CD4-positive, alpha-beta T cell treated with Interleukin-1 beta for 1 hour (primary cell): ENCODE results near the gene WDFY1.

Source experiments
- DNase-seq, 2 donors: peaks; one replicate each; pipeline ENCODE4 v3.0.0-alpha.2; 2020 to 2022

Gene WDFY1

DNA sequence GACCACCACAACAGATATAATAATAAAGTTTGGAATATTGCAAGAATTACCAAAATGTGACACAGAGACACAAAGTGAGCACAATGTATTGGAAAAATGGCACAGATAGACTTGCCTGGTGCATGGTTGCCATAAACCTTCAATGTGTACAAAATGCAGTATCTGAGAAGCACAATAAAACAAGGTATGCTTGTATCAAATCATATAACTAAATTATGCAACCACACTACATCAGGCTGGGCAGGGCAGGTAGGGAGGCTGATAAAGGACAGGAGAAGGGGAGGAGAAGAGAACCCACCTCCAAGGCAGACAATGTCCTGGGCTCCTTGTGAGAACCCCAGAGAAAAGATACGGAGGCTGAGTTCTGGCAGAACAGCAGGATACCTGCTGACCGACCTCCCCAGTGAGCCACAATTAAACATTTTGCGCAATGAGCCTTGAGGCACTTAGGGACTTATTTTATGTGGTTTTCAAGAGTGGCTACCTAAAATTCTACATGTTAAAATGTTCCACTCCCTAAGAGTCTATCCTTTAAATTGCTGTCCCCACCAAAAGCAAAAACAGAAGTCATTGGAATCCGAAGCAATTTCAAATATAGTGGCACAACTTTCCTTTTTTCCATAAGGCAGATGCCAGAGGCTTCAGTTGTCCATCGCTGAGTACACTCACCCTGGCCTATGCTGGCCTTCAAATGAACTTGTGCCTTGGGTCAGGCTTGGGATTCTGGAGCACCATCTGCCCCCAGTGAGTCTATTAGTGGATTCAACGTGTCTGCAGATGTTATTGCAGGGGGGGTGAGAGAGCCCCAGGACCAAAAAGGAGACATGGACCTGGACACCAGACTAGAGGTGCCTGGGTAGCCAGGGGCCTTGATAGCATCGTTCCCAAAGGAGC, 16.8 kb downstream of the WDFY1 start:
- no peak for DNase-seq

DNA sequence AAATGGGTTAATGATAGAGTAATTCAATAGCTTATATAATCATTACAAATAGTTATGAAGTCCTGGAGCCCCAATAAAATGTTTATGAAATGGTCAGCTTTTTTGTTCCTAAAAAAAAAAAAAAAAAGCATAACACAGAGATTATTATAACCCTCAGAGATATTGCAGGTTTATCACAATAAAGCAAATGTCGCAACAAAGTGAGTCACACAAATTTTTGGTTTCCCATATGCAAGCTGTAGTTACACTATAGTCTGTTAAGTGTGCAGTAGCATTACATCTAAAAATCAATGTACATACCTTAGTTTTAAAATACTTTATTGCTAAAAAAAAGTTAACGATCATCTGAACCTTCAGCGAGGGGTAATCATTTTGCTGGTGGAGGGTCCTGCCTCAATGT, 20.0 kb downstream of the WDFY1 start:
- no peak for DNase-seq

DNA sequence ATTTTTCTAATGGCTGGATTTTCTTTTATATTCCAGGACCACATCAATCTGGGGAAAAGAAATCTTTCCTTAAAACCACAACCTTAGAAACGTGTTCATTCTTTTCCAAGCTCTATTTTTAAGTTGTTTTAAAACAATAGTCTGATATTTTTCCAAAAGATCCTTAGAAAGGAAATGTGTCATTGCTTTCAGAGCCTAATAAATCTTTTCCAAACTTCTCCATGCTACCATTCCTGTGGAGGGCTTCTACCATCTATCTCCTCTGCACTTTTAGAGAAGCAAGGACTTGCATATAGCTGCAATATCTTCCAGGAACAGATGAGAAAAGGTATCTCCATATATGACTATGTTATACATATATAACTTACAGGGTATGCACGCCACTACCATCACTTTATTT, 21.2 kb downstream of the WDFY1 start:
- DNase-seq, result no peak

DNA sequence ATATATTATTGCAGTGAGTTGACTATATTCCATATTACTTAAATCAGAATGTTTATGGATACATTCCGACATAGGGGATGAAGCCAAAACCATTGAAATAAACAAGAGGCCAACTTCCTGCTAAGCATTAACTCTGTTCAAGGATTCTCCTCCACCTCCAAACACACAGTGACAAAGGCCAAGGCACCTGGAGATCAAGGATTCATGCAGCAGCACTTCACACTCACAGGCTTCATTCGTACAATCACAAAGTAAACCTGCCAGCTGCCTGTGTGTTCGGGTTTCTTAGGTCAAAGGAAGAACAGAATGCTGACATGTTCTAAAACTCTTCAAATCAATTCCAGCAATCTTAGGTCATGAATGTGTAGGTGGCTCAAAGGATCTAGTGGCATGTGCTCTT, 22.8 kb downstream of the WDFY1 start:
- no peak for DNase-seq

DNA sequence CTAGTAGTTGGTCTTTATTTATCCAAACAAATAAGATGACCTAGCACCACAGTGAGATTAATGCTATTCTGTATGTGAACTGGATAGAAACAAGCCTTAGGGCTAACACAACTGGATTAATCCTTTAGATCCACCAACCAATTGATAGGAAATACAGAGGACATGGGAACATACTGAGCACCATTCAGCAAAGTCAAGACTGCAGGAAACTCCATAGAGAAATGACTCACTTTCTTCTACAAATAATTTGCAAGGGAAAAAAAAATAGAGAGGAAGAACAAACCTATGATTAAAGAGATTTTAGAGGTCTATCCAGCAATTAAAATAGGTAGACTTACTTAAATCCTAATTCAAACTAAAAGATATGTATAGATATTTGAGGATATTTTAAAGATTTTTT, 23.9 kb downstream of the WDFY1 start:
- DNase-seq, result no peak

DNA sequence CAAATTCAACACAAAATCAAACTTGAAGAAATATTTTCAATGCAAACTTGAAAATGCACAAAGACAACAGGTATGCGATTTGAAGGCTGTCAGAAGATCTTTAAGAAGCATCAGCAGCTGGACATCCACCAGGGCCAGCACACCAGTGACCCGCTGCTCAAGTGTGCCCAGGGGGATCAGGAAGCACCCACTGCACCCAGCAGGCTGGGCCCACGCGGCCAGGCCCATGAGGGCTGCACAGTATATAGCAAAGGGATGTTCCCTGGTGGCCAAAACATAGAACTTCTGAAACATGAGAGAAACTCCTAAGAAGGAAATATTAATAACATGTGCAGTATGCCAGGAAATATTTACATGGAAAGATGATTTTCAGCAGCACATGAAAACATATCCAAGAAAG, 25.0 kb downstream of the WDFY1 start:
- DNase-seq, result no peak

DNA sequence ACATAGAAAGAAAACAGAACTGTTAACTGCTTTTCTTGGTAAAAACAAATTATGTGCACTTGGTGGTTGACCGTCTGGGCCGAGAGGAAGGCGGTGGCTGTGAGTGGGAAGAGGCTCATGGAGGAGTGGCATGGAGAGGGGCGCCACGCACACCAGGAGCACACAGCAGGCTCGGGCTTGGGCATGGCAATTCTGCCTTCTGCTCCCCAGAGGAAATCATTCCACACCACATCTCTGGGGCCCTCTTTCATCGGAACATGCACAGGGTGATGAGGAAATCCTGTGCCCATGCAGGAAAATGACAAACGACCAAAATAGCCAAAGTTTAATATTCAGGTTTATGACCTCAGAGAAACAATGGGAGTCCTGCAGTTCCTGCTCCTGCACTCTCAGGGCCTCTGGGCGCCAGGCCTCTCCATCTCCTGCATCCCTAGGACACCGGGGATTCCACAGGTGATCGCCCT, 26.4 kb downstream of the WDFY1 start:
- no peak for DNase-seq

DNA sequence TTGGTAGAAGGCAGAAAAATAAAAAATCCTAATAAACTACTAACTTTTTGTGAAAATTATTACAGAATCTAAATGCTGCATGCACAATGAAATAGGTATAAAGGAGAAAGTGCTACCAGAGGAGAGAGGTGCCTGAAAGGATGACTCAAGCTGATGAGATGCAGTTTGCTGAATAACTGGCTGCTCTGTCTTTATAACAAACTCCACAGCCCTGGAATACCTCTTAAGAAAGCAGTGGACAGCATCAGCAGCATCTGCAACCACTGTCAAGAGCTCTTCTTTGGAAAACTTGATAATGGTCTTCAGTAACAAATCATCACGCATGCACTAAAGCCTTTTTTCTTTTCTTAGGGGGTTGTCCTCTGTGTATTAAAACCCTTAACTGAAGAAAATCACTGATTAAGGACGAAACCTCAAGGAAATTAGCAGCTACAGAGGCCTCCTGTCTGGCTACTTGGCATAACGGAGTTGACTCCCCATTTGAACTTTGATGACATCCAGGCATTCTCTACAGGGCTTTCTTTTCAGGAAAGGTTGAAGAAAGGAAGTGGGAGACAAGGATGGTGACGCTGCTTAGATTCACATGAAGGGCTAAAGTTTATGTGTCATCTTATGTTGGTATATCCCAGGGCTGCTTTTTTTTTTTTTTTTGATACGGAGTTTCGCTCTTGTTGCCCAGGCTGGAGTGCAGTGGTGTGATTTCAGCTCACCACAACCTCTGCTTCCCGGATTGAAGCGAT, 28.8 kb downstream of the WDFY1 start:
- DNase-seq, result no peak

DNA sequence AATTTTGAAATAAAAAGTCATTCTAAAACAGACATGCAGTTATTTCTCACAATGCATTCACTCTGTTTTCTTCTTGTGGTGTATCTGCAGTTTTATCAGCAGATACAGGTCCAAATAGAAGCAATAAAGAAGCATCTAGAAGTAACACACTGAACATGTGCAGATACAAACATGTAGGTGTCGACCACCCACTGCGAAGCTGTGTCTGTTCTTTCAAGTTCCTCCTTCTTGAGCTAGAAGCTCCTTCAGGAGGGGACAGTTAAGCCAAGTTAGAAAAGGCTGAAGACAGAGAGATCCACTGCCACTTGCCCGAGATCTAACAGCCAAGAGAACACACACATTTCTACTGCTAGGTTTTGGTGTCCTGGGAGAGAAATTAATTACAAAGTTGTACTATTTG, 30.1 kb downstream of the WDFY1 start:
- DNase-seq, result no peak

DNA sequence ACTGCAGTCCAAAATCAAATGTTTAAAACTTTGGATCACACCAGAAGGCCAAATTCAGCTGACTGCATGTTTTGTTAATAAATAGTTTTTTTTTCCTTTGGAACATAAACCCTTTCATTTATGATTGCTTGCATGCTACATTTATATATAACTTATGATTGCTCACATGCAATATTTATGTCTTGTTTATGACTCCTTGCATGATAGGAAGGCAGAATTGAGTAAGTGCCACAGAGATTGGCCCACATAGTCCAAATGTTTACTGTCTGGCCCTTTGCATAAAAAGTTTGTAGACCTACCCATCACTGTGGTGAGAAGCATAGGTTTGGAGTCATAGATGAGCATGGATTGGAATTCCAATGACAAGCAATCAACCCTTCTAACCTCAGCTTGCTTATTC, 30.8 kb downstream of the WDFY1 start:
- no peak for DNase-seq

DNA sequence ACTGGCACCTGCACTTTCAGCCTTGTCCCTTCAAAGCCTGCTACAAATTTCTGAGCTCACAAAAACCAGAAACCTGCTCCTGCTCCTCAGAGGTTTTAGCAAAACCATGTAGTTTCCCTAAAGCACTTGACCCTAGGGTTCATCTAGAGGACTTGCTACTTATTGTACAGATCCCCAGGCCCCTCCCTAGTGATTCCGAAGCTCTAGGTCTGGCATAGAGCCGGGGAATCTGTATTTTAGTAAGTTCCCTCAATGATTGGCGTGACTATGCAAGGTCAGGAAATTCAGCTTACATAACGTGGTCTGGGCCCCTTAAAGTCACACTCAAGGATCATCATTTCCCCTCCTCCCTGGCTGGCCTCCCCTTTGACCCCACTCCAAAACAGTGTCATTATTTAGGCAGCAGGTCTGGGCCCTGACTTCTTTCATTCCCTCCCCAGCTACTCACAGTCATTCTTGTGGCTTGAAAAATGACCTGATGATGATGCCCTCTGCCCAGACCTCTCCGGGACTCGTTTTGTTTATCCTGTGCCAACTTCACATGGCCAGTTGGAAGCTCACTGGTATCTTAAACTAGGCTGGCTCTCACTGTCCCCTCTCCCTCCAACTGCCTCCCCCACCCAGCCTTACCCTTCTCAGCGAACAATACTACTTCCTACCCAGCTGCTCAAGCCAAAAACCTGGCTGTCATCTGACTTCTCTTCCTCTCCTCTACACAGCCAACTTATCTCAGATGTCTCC, 36.0 kb downstream of the WDFY1 start:
- no peak for DNase-seq

DNA sequence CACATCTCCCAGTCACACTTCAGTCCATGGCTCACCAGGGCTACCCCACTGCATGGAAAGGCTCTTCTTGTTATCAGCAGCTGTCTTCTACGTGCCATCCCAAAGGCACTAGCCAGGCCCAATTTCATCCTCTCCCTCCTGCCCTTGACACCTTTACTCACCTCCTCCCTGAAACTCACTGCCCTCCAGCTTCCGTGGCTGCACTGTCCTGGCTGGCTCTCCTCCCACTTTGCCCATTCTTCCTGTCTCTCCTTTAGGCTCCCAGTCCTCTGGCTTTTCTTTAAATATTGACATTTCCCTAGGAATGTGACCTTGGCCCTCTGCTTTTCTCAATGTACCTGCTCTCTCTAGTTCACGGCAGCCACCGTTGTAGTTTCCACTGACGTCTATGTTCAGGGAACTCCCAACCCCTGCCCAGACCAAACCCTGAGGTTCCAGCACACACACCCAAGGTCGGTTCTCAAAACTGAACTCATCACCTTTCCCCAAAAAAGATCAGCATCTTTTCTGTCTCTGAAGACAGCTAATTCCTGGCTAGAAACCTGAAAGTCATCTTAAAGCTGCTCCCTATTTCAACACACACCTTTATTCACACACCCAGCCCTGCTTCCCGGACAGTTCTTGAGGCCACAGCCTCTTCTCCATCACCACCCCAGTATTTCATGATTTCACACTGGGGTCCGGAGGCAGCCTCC, 36.7 kb downstream of the WDFY1 start:
- no peak for DNase-seq

DNA sequence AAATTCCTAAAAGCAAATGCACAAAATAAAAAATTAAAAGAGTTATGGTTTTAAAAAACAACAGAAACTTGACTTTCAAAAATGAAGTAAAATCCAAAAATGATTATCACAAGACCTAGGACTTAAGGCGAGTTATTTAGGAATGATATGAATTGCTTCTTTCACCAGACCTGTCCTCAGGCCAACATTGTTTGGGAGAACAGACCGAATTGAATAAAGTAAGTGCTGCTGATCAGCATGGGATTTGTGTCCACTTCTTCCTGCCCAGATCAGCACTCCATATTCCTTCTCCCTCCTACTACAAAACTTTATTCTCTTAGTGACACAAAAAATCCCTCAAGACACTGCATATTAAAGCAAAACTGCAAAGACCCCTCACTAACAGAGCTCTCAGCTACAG, 39.1 kb downstream of the WDFY1 start:
- DNase-seq, result no peak

DNA sequence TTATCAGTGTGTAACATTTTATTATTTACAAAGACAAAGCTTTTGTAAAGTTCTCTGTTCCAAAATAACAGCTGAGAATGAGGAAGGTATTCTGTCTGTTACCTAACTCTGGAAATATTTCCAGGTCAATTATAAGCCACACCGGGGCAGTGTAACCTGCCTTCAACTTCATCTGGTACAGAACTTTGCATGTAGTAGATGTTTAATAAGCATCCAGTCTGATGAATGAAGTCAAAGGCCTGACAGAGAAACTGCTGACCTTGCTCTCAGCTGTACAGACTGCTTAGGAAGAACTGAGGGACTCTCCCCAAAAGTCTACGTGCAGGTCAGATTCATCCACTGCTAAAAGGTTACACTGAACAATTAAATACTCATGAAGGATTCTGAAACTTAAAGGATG, 43.3 kb downstream of the WDFY1 start:
- no peak for DNase-seq

DNA sequence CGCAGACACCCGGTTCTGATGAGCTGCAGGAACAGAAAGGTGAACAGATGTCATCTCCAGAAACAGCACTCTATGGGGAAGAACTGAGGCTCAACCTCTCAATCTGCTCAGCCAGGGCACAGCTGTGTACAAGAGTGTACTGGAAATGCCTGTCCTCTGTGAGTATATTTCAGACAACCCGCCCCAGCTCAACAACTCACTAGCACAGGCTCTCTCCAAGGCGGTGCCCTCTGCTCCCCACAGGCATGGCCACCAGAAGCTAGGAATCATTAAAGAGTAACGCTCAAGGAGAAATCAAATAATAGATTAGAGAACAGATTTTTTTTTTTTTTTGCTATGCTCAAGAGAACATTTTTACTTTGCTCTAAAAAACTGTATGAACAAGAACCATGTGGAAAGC, 43.8 kb downstream of the WDFY1 start:
- no peak for DNase-seq

DNA sequence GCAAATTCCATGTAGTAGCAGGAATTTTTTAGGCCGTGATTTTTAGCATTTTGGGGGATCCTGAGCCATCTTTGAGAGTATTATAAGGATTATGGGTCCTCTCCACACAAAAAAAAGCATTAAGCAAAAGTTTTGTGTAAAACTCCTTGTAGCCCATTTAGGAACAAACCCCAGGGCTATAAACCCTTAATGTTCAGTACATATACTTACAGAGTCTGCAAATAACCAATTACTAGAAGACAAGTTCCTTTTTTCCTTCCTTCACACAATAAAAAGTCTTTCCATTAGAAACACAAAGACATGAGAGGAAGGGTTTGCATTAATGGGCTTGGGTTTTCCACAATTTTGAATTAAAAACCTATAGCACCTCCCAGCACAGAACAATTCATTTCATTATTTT, 44.6 kb downstream of the WDFY1 start:
- DNase-seq, result no peak

DNA sequence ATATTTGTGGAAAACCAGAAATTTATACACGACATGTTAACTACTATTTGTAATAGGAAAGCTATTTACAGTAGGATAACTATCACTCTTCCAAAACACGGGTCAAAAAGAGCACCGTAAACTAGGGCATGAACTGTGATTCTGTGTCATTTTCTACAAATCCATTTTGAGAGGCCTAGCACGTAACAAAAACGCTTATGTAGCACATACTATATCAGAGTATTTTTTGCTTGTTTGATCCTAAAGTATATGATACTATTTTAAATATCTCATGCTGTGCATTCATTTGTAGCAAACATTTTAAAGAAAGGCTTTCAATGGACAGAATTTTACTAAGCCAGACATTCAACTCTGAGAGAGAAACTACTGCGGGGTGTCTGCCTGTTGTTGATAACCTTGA, 45.1 kb downstream of the WDFY1 start:
- no peak for DNase-seq

DNA sequence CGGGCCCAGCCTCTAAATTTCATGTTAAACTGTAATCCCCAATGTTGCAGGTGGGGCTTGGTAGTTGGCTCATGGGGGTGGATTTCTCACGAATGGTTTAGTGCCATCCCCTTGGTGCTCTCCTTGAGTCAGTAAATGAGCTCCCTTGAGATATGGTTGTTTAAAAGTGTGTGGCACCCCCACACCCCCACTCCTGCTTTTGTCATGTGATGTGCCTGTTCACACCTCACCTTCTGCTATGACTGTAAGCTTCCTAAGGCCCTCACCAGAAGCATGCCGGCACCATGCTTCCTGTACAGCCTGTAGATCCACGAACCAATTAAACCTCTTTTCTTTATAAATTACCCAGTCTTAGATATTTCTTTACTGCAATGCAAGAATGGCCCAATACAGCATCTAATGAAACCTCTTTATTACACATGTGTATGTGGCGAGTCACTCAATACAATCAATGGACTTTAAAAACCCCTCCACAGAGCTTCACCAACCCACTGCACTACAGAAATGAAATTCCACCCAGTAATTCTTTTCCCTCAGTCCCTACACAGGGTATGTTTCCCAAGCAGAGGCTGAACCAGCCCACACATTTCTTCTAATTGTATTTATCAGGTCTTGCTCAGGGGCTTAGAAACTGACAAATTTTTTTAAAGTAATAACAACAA, 47.3 kb downstream of the WDFY1 start:
- DNase-seq, result no peak

DNA sequence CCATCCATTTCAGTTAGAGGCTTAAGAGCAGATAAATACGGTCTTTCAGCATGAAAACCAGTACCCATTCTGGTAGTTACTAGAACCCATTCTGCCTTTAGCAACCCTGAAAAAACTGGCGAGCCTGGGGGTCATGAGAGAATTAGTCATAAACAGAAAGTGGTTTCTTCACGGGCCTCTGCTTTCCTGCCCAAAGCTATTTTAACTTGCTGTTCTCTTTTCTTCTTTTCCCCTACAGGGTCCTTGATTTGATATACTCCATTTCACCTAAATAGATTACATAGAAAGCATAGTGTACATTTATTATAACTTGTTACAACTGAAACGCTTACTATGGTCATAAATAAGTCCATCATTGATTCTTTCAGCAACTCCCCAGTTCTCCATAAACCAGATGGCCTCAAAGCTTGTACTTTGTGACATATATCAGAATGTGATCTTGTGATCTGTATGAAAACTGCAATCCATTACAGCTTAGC, 48.3 kb downstream of the WDFY1 start:
- peak in 1 of 2 donors; percentile 34 for DNase-seq

DNA sequence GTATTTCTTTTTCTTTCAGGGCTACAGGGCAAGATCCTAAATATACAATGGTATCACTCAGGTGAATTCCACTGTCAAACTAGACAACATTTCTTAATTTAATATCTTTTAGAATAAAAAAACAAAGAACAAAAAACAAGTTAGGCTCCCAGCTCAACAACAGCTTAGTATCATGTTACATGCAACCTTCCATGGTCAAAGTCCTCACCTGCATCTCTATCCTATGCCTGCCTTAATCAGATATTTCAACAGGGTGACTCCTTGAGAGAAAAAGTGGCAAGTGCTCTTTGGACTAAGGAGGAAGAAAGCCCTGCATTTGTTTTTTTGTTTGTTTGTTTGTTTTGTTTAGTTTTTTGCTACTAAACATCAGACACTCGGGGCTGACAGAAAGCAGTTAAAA, 50.2 kb downstream of the WDFY1 start:
- no peak for DNase-seq

DNA sequence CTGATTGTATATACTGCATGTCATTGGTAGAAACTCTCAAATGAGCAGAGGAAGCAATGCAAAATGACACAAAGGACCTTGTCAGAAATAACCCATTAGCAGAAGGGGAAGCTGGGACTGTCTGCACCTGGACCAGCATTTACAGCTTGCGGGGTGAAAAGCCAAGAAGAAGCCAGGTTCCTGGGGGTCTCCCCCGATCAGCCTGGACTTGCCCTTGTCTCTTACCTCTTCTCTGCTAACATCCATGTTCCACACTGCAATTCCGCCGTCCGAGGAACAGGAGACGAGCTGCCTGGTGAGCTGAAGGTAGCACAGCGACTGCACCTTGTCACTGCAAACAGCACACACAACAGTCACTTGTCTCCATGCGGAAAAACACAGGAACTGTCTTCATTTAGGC, 51.1 kb downstream of the WDFY1 start:
- no peak for DNase-seq

DNA sequence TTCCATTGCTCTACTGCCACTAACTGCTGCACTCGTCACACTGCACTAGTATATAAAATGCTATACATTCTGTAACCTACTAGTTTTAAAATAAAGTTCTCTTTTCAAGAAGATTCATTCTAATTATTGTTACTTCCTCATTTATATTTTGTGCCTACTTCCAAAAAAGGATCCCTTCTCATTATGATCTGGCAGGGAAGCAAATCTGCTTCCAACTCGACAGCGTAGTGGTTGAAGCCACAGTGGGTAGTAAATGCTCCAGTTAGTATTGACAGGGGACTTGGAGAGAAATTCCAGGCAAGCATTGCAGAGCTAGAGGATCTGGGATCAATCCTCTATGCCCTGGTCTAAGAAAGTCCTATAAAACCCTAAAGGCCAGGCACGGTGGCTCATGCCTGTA, 54.4 kb downstream of the WDFY1 start:
- no peak for DNase-seq
